ENCODE data around the gene RAB4A. TPM values are rescaled to one million over a fixed set of nuclear protein-coding genes. Genes with fewer than 3 reads are reported as not detected.

Gene RAB4A
- total and polyA plus RNA-seq, 3 donors from 2014 or later: 27.2 to 55.1 (median 30.2) TPM

DNA sequence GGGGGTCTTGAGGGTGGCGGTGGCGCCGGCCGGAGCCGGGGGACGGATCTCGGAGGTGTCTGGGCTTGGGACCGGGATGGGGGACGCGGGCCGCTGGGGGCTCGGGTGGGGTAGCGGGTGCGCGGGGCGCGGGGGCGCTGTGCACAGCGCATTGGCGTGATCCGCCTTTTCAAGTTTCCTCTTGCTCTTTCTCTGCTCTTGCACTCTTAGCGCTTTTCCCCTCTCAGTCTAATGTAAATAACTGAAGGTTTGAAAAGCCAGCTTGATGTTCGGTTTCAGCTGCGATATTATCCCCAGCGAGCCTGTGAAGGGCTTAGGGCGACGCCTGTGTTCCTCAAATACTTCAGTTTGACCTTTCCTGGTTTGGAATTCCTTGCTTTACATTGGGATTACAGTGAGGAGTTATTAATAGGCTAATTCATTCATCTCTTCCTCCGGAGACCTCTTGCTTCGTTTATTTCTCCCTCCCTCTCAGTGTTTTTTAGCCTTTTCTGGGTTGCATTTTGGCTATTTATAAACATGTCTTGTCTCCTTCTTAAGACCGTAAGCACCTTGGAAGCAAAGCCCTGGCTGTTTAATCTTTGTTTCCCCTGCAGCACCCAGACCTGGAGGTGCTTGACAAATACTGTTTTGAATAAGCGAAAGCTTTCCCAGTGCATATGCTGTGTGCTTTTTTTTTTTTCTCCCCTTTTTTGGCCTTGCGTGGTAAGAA lies 693 bp downstream of the RAB4A start:
- DNase-seq: peak; percentile 55
- Histone ChIP-seq H3K9me3 (no peaks in the 10 kb centered on the region), H3K27ac (peak overlapping the region; percentile 56 to 80), H3K4me1 (peaks cover 21% of the 10 kb centered on the region), H3K4me3 (peak overlapping the region; percentile 71 to 82), H3K27me3 (no peaks in the 10 kb centered on the region), H3K36me3 (ENCODE audit: low read depth, missing control alignments) (no peaks in the 10 kb centered on the region)
- WGBS, 2 donors: 1% methylated on average over 12 to 21 of the region's 32 CpGs
- intact Hi-C loops (cut with DNase I; ENCODE audit: low total_unique reads): no loop called here
- TF ChIP-seq POLR2A (IDR thresholded peaks at IDR 0.05): no peak
- TF ChIP-seq, protein P1, sequence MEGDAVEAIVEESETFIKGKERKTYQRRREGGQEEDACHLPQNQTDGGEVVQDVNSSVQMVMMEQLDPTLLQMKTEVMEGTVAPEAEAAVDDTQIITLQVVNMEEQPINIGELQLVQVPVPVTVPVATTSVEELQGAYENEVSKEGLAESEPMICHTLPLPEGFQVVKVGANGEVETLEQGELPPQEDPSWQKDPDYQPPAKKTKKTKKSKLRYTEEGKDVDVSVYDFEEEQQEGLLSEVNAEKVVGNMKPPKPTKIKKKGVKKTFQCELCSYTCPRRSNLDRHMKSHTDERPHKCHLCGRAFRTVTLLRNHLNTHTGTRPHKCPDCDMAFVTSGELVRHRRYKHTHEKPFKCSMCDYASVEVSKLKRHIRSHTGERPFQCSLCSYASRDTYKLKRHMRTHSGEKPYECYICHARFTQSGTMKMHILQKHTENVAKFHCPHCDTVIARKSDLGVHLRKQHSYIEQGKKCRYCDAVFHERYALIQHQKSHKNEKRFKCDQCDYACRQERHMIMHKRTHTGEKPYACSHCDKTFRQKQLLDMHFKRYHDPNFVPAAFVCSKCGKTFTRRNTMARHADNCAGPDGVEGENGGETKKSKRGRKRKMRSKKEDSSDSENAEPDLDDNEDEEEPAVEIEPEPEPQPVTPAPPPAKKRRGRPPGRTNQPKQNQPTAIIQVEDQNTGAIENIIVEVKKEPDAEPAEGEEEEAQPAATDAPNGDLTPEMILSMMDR (IDR thresholded peaks at IDR 0.05): no peak

- Histone ChIP-seq H3K27me3 (no peaks in the 10 kb centered on the region), H3K9me3 (no peaks in the 10 kb centered on the region), H3K27ac (peak overlapping the region in 1 of 2 donors; percentile 80), H3K4me1 (peaks cover 21% of the 10 kb centered on the region), H3K36me3 (ENCODE audit: low read depth, missing control alignments) (no peaks in the 10 kb centered on the region), H3K4me3 (peak overlapping the region; percentile 71 to 82)
- no peak for DNase-seq
- TF ChIP-seq, protein P1 (IDR thresholded peaks at IDR 0.05): no peak
- TF ChIP-seq POLR2A (IDR thresholded peaks at IDR 0.05): no peak
- whole genome bisulfite sequencing, 2 donors: 41 to 48% methylated on average over 11 of the region's 11 CpGs
- intact Hi-C loops (cut with DNase I; ENCODE audit: low total_unique reads): no loop called here
Measured at GRCh38 chr1:229272164-229273158, 1.6 kb downstream of the RAB4A start.

DNA sequence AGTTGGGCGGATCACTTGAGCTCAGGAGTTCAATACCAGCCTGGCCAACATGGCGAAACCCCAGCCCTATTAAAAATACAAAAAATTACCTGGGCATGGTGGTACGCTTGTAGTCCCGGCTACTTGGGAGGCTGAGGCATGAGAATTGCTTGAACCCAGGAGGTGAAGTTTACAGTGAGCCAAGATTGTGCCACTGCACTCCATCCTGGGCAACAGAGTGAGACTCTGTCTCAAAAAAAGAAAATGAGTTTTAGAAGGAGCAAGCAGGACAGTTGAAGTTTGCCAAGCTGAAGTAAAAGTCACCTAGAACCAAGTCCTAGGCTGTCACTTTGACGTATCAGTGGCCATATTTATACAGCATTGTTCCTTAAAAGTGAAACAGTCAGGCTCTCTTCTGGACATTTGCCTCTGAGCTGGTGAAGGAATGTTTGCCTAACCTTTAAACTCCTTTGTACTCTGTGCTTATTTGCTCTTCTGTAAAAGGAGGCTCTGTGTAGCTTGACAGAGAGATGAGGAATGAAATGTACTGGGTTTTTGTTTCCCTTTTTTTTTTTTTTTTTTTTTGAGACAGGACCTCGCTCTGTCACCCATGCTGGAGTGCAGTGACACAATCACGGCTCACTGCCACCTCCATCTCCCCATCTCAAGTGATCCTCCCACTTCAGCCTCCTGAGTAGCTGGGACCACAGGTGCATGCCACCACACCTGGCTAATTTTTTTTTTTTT lies 2.8 kb downstream of the RAB4A start:
- Histone ChIP-seq H3K27ac (no peak overlapping the region), H3K4me1 (peaks cover 21% of the 10 kb centered on the region)

GRCh38 chr1:229275005-229275404 lies 4.1 kb downstream of the RAB4A start:
- no peak overlapping the region for H3K4me3 ChIP-seq
- H3K27me3 ChIP-seq: no peaks in the 10 kb centered on the region
- H3K36me3 ChIP-seq (ENCODE audit: low read depth, missing control alignments): no peaks in the 10 kb centered on the region
- H3K9me3 ChIP-seq: no peaks in the 10 kb centered on the region
- no peak for DNase-seq
- 95 to 96% methylated on average over 2 of the region's 2 CpGs for WGBS, 2 donors
- intact Hi-C loops (cut with DNase I; ENCODE audit: low total_unique reads): no loop called here
- no peak overlapping the region for H3K27ac ChIP-seq
- H3K4me1 ChIP-seq: peaks cover 21% of the 10 kb centered on the region
- TF ChIP-seq, protein P1 (IDR thresholded peaks at IDR 0.05): no peak
- TF ChIP-seq POLR2A (IDR thresholded peaks at IDR 0.05): no peak

More for the DNA sequence above, 2.8 kb downstream of the RAB4A start:
- no peaks in the 10 kb centered on the region for H3K36me3 ChIP-seq (ENCODE audit: low read depth, missing control alignments)
- intact Hi-C loops (cut with DNase I; ENCODE audit: low total_unique reads): no loop called here
- no peaks in the 10 kb centered on the region for H3K27me3 ChIP-seq
- H3K4me3 ChIP-seq: no peak overlapping the region
- no peaks in the 10 kb centered on the region for H3K9me3 ChIP-seq
- WGBS, 2 donors: 69 to 70% methylated on average over 7 of the region's 7 CpGs
- DNase-seq: no peak
- TF ChIP-seq POLR2A (IDR thresholded peaks at IDR 0.05): no peak
- TF ChIP-seq, protein P1 (IDR thresholded peaks at IDR 0.05): no peak
